ENCODE data around the gene AFDN. TPM values are rescaled to one million over a fixed set of nuclear protein-coding genes. Genes with fewer than 3 reads are reported as not detected.

Gene AFDN
- total and polyA plus RNA-seq, 2 experiments from 2014 or later, result 66.9 to 200 TPM

GRCh38 chr6:167941822-167942221 lies 115.1 kb downstream of the AFDN start:
- Mint-ChIP-seq H3K9me3 (no peaks in the 10 kb centered on the region), H3K27ac (no peak overlapping the region; the same call in 1 of the 2 replicates), H3K36me3 (ENCODE audit: low read depth) (peaks cover 37% of the 10 kb centered on the region), H3K27me3 (ENCODE audit: insufficient read depth, low read depth, poor library complexity) (peaks cover 2% of the 10 kb centered on the region), H3K4me3 (no peak overlapping the region), H3K4me1 (peaks cover 10% of the 10 kb centered on the region; the same call in 2 of the 3 replicates)
- ATAC-seq, result no peak
- H3K27me3 ChIP-seq (ENCODE audit: insufficient read depth), result no peaks in the 10 kb centered on the region
- H3K36me3 ChIP-seq (ENCODE audit: insufficient read depth), result peaks cover 21% of the 10 kb centered on the region
- no peak for DNase-seq (ENCODE audit: low spot score)
- H3K4me1 ChIP-seq (ENCODE audit: insufficient read depth), result peaks cover 9% of the 10 kb centered on the region; the same call in 1 of the 2 replicates
- no peak overlapping the region for H2AFZ ChIP-seq
- TF ChIP-seq ZNF114 (CRISPR knock-in tag; IDR thresholded peaks at IDR 0.05) (no peak), ZNF331 (CRISPR knock-in tag; IDR thresholded peaks at IDR 0.05; ENCODE audit: low read depth) (no peak), EZH2 (IDR thresholded peaks at IDR 0.05; ENCODE audit: low read depth, unreplicated experiment) (no peak), REST (IDR thresholded peaks at IDR 0.05; ENCODE audit: unreplicated experiment) (no peak), EZH2phosphoT487 (IDR thresholded peaks at IDR 0.05; ENCODE audit: unreplicated experiment) (no peak), JUNB (IDR thresholded peaks at IDR 0.05; ENCODE audit: unreplicated experiment) (no peak), ZNF462 (CRISPR knock-in tag; IDR thresholded peaks at IDR 0.05) (no peak), CREB1 (CRISPR knock-in tag; IDR thresholded peaks at IDR 0.05; ENCODE audit: low read depth) (no peak), CTCF (conservative IDR thresholded peaks at IDR 0.05; ENCODE audit: low read depth in 2 of 2) (no peak), POLR2AphosphoS5 (IDR thresholded peaks at IDR 0.05; ENCODE audit: low read depth) (no peak), NANOG (IDR thresholded peaks at IDR 0.05; ENCODE audit: borderline replicate concordance) (no peak), STAT1 (IDR thresholded peaks at IDR 0.05; ENCODE audit: unreplicated experiment) (no peak), ETS1 (IDR thresholded peaks at IDR 0.05) (no peak)
- no peak overlapping the region for H3K27ac ChIP-seq (ENCODE audit: low read depth)
- peaks cover 9% of the 10 kb centered on the region for H3K79me2 ChIP-seq (replicated peaks; ENCODE audit: insufficient read depth)
- H3K4me3 ChIP-seq, result no peak overlapping the region
- H3K9me2 ChIP-seq (ENCODE audit: insufficient read depth), result no peaks in the 10 kb centered on the region
- no peaks in the 10 kb centered on the region for H3F3A ChIP-seq (replicated peaks; ENCODE audit: low read depth)
- H4K20me1 ChIP-seq (replicated peaks; ENCODE audit: insufficient read depth), result peaks cover 3% of the 10 kb centered on the region
- H3K4me2 ChIP-seq, result no peak overlapping the region
